GM04504 (cell line): Measurements from ENCODE around the gene CPO.

ENCODE experiments used
- DNase-seq: peaks from one replicate; pipeline ENCODE4 v3.0.0-alpha.2; 2012; ENCODE audit warnings: low read depth

Gene CPO

GRCh38 chr2:207015901-207016300 is 76.6 kb downstream of the CPO start:
- no peak for DNase-seq
